IPS-18a (cell line): ENCODE results near the gene DUSP21.
A peak's percentile ranks its signal among the peaks of the same experiment; 100 is the strongest.
"Not testable (repeated sequence)": the region's sequence is repeated elsewhere in the genome, so short reads cannot be mapped to it uniquely, and the experiment has no call there.

Experiments
- H3K27ac ChIP-seq: one replicate; pipeline ENCODE4 v1.5.1; 2013; ENCODE audit warnings: low read length
- H3K27me3 ChIP-seq: one replicate; pipeline ENCODE4 v1.6.1; 2013; ENCODE audit warnings: mild to moderate bottlenecking, low read length; ENCODE audit not compliant: control insufficient read depth, insufficient read depth
- H3K36me3 ChIP-seq: one replicate; pipeline ENCODE4 v1.6.1; 2013; ENCODE audit warnings: low read depth, low read length; ENCODE audit not compliant: control insufficient read depth
- H3K4me1 ChIP-seq: one replicate; pipeline ENCODE4 v1.6.1; 2013; ENCODE audit warnings: low read depth, low read length; ENCODE audit not compliant: control insufficient read depth
- H3K4me3 ChIP-seq: one replicate; pipeline ENCODE4 v1.5.1; 2013; ENCODE audit warnings: low read length
- H3K9ac ChIP-seq: one replicate; pipeline ENCODE4 v1.6.1; 2013; ENCODE audit warnings: mild to moderate bottlenecking, low read length, moderate library complexity
- H3K9me3 ChIP-seq: one replicate; pipeline ENCODE4 v1.6.1; 2013; ENCODE audit warnings: low read depth, low read length; ENCODE audit not compliant: control insufficient read depth

Gene DUSP21

GRCh38 chrX:44844204-44844603, 383 bp downstream of the DUSP21 start:
- H3K4me1 ChIP-seq = no peaks in the 10 kb centered on the region
- H3K36me3 ChIP-seq = no peaks in the 10 kb centered on the region
- no peaks in the 10 kb centered on the region for H3K27me3 ChIP-seq
- H3K9me3 ChIP-seq = peaks cover 7% of the 10 kb centered on the region
- no peak overlapping the region for H3K27ac ChIP-seq
- no peak overlapping the region for H3K4me3 ChIP-seq
- H3K9ac ChIP-seq = no peak overlapping the region

- not testable (repeated sequence) for H3K36me3 ChIP-seq, H3K9me3 ChIP-seq, H3K27me3 ChIP-seq, H3K4me3 ChIP-seq, H3K9ac ChIP-seq, H3K4me1 ChIP-seq, H3K27ac ChIP-seq
Measured at GRCh38 chrX:44850891-44851290, 7.1 kb downstream of the DUSP21 start.

GRCh38 chrX:44871114-44871645, 27.4 kb downstream of the DUSP21 start:
- H3K4me3 ChIP-seq = peak overlapping the region; percentile 84
- no peaks in the 10 kb centered on the region for H3K4me1 ChIP-seq
- H3K27ac ChIP-seq = no peak overlapping the region
- H3K27me3 ChIP-seq = no peaks in the 10 kb centered on the region
- H3K9ac ChIP-seq = peak overlapping the region; percentile 76
- no peaks in the 10 kb centered on the region for H3K36me3 ChIP-seq
- H3K9me3 ChIP-seq = peaks cover 11% of the 10 kb centered on the region

DNA sequence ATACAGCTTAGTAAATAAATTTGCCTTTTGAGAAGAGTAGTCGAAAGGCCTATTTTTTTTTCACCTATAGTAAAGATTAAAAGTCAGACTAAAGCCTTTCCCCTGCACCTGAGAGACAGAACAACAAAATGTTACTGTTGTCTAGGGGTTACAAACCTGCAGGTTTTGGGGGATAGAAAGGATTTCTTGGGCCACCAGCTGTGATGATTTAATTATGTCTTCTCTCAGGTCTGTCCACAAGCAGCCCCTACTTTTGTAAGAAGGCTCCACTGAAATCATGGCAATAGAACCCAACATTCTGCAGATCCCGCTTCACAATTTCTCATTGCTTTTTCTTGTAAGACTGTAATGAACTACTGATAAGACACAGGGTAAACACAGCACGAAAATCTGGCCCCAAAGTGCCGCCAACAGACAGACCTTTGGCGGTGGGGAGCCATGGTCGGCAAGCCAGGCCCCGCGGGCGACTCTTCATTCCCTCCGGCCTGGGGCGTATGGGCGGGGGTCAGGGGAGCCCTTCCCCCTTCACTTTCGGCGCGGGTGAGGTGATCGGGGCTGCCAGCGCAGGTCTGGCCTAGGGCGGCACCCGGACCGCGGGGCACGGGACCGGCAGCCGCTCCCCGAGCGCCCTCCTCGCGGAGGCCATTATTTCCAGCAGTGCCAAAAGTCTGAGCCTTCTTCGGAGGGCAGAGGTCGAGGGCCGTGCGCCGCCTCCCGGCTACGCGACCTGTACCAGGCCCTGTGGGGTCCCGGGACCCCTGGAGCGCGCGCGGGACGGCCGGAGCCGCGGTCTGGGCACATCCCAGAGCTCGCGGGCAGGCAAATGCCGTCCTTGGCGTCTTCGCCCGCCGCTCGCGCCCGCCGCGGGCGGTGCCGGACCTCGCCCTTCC, 28.4 kb downstream of the DUSP21 start:
- H3K4me3 ChIP-seq = peak overlapping the region; percentile 84
- H3K9ac ChIP-seq = peak overlapping the region; percentile 76
- peaks cover 8% of the 10 kb centered on the region for H3K9me3 ChIP-seq
- H3K36me3 ChIP-seq = no peaks in the 10 kb centered on the region
- H3K4me1 ChIP-seq = no peaks in the 10 kb centered on the region
- no peaks in the 10 kb centered on the region for H3K27me3 ChIP-seq
- peak overlapping the region; percentile 71 for H3K27ac ChIP-seq

- Histone ChIP-seq H3K27ac (peak within 1 kb of the TSS; percentile 71), H3K4me1 (no peaks in the 10 kb centered on the region), H3K4me3 (peak within 1 kb of the TSS; percentile 84), H3K9ac (peak within 1 kb of the TSS; percentile 76), H3K27me3 (no peaks in the 10 kb centered on the region), H3K9me3 (peaks cover 8% of the 10 kb centered on the region), H3K36me3 (no peaks in the 10 kb centered on the region)
Measured at GRCh38 chrX:44872821-44873414, 29.1 kb downstream of the DUSP21 start, which contains the start of gene KDM6A. Gene KDM6A (plus strand): TSS chrX:44873188. CDS start chrX:44873552, 364 bp downstream.

GRCh38 chrX:44873415-44874276, 29.8 kb downstream of the DUSP21 start:
- H3K9me3 ChIP-seq = peaks cover 14% of the 10 kb centered on the region
- H3K9ac ChIP-seq = peak overlapping the region; percentile 63
- H3K27me3 ChIP-seq = no peaks in the 10 kb centered on the region
- no peaks in the 10 kb centered on the region for H3K36me3 ChIP-seq
- no peaks in the 10 kb centered on the region for H3K4me1 ChIP-seq
- no peak overlapping the region for H3K27ac ChIP-seq
- peak overlapping the region; percentile 68 for H3K4me3 ChIP-seq

DNA sequence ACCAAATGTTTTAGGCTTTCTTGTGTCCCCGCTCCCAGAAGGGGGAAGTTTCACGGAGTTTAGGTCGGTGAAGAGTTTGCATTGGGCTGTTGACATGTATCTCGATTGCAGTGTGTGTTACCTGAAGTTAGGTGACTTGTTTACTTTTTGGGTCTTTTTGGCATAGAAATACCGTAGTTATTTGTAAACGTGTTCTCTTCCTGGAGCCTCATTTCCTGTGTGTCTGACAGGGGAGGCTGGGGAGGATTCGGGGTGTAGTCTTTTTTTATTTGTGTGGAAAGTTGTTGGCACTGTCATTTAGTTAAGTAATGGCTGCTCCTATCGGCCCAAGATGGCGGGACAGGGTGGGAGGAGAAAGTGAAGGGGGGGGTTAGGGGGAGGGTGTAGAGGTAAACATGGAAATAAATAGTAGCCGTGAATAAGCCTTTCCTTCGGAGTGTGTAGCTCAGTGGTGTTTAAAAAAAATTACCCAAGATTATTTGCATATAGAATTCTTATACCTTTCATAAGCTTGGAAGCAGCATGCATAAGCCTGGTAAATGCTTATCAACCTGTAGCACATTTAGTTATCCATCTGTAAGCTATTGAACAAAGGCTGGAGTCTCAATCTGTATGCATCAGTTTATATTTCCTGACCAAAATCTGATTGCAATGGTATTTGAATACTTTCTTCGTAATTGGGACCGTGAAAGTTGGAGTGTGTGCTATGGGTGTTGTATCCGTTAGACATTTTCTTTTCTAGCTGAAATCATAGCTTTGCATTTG, 30.8 kb downstream of the DUSP21 start:
- H3K36me3 ChIP-seq = no peaks in the 10 kb centered on the region
- H3K27me3 ChIP-seq = no peaks in the 10 kb centered on the region
- no peak overlapping the region for H3K27ac ChIP-seq
- H3K4me3 ChIP-seq = peak overlapping the region; percentile 68
- no peaks in the 10 kb centered on the region for H3K4me1 ChIP-seq
- H3K9me3 ChIP-seq = peaks cover 14% of the 10 kb centered on the region
- H3K9ac ChIP-seq = peak overlapping the region; percentile 63

- H3K36me3 ChIP-seq = no peaks in the 10 kb centered on the region
- H3K9me3 ChIP-seq = peaks cover 14% of the 10 kb centered on the region
- H3K4me3 ChIP-seq = peak overlapping the region; percentile 68
- H3K27me3 ChIP-seq = no peaks in the 10 kb centered on the region
- H3K9ac ChIP-seq = peak overlapping the region; percentile 63
- no peaks in the 10 kb centered on the region for H3K4me1 ChIP-seq
- no peak overlapping the region for H3K27ac ChIP-seq
Measured at GRCh38 chrX:44875185-44875489, 31.3 kb downstream of the DUSP21 start.

GRCh38 chrX:44876086-44876485, 32.3 kb downstream of the DUSP21 start:
- Histone ChIP-seq H3K27me3 (no peaks in the 10 kb centered on the region), H3K9me3 (peaks cover 14% of the 10 kb centered on the region), H3K36me3 (no peaks in the 10 kb centered on the region), H3K27ac (no peak overlapping the region), H3K4me1 (no peaks in the 10 kb centered on the region), H3K4me3 (peak overlapping the region; percentile 68), H3K9ac (no peak overlapping the region)

DNA sequence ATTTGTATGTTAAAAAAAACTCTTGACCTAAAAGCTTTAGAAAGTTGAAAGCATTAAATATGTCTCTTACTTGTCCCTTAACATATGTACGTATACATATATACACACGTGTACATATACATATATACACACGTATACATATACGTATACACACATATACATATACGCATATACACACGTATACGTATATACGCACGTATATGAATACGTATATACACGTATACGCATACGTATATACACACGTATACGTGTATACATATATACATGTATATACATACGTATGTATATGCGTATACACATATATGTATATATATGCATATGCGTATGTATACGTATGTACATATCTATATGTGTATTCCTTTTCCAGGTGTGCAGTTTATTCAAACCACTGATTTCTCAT, 32.9 kb downstream of the DUSP21 start:
- H3K27me3 ChIP-seq = no peaks in the 10 kb centered on the region
- H3K36me3 ChIP-seq = no peaks in the 10 kb centered on the region
- peaks cover 13% of the 10 kb centered on the region for H3K9me3 ChIP-seq
- H3K27ac ChIP-seq = no peak overlapping the region
- no peak overlapping the region for H3K4me3 ChIP-seq
- no peak overlapping the region for H3K9ac ChIP-seq
- H3K4me1 ChIP-seq = no peaks in the 10 kb centered on the region

DNA sequence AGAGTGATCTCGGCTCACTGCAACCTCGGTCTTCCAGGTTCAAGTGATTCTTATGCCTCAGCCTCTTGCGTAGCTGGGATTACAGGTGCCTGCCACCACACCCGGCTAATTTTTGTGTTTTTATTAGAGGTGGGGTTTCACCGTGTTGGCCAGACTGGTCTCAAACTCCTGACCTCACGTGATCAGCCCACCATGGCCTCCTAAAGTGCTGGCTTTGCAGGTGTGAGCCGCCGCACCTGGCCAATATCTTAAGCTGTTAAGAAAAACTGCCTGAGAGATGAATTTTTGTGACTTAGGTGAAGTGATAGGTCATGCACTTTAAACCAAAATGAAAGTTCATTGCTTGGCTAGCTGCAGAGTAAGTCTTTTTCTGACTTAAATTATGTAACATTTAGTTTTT, 35.0 kb downstream of the DUSP21 start:
- H3K4me1 ChIP-seq = no peaks in the 10 kb centered on the region

More for the DNA sequence above, 35.0 kb downstream of the DUSP21 start:
- Histone ChIP-seq H3K27me3 (no peaks in the 10 kb centered on the region), H3K36me3 (no peaks in the 10 kb centered on the region), H3K9me3 (peaks cover 11% of the 10 kb centered on the region), H3K9ac (no peak overlapping the region), H3K4me3 (no peak overlapping the region), H3K27ac (no peak overlapping the region)
